ENCODE measurements around the gene SPAAR.

DNA sequence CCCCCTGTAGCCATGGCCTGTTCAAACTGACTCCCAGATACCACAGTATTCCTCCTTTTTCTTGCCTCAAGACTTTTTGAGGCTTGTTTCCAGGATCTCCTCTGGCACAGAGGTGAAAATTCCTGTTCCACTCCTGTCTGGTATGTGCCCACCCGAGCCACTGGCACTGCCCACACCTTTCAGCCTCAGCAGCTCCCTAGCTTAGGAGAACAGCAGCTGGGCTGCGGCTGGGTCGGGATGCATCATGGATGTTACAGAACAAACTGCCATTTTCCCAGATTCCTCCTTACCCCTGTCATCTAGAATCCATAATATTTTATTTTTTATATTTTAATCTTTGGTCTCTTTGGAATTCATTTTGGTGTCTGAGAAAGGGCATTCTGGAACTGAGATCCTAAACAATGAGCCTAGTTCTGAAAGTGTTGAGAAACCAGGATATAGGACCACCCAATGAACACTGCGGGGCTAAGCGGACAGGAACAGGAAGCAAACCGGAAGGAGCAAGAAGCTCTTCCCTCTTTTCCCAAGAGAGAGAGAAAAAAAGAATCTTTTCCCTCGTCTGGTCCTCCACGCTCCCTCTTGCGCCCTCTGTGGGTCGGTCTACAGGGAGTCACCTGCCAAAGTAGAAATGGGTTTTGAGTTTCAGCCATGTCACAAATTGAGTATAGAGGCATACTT is 36.2 kb downstream of the SPAAR start:
- TF ChIP-seq POLR2A (IDR thresholded peaks at IDR 0.05), result no peak
- TF ChIP-seq, protein P1, sequence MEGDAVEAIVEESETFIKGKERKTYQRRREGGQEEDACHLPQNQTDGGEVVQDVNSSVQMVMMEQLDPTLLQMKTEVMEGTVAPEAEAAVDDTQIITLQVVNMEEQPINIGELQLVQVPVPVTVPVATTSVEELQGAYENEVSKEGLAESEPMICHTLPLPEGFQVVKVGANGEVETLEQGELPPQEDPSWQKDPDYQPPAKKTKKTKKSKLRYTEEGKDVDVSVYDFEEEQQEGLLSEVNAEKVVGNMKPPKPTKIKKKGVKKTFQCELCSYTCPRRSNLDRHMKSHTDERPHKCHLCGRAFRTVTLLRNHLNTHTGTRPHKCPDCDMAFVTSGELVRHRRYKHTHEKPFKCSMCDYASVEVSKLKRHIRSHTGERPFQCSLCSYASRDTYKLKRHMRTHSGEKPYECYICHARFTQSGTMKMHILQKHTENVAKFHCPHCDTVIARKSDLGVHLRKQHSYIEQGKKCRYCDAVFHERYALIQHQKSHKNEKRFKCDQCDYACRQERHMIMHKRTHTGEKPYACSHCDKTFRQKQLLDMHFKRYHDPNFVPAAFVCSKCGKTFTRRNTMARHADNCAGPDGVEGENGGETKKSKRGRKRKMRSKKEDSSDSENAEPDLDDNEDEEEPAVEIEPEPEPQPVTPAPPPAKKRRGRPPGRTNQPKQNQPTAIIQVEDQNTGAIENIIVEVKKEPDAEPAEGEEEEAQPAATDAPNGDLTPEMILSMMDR (IDR thresholded peaks at IDR 0.05), result peak; percentile 83 to 91 (median 88)
